IPS DF 4.7 (cell line): ENCODE measurements around the gene RAB24.
"Not testable (repeated sequence)": the region's sequence is repeated elsewhere in the genome, so short reads cannot be mapped to it uniquely, and the experiment has no call there.

Experiments
- DNase-seq: peaks from one replicate; pipeline ENCODE4 v3.0.0-alpha.2; 2013; ENCODE audit warnings: low spot score; ENCODE audit errors: extremely low read depth

RAB24 gene

DNA sequence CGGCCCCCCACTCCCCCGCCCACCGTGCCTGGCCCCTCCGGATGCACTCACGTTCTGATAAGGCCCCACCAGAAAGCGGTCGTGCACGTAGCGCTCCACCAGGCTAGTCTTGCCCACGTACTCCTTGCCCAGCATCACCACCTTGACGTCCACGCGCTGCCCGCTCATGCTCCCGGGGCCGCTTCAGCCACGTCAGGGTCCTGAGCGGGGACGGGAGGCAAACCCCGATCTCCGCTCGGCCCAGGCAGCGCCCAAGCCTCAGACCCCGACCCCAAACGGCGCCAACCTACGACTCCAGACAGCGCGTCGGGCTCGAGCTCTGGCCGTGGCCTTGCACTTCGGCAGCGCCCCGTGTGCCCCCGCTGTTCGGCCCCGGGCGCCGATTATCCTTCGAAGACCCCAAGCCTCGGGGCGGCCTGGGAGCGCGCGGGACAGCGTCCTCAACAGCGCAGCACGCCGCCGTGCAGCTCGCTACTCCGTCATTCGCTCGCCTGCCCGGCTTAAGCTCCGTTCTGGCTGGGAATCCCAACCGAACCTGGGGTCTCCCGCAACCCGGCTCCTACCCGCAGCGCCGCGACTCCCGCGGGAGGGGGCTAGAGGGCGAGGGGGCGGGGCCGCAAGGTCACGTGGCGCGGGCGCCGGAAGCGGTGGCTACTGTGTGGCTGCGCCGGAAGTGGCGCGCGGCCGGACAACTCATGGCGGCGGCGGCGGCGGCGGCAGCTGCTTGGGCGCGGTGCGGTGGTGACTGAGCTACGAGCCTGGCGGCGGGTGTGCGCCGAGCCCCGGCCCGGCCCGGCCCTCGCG lies at the start of gene RAB24, which contains the start of gene PRELID1:
Gene RAB24, minus strand, starts transcription at position 599 of the 804 bp plus-strand sequence. Its CDS starts 431 bp downstream, at position 168.
Gene PRELID1, plus strand, starts transcription at position 679 of the 804 bp plus-strand sequence. CDS start 187 bp downstream, outside the sequence.
- DNase-seq: no peak

DNA sequence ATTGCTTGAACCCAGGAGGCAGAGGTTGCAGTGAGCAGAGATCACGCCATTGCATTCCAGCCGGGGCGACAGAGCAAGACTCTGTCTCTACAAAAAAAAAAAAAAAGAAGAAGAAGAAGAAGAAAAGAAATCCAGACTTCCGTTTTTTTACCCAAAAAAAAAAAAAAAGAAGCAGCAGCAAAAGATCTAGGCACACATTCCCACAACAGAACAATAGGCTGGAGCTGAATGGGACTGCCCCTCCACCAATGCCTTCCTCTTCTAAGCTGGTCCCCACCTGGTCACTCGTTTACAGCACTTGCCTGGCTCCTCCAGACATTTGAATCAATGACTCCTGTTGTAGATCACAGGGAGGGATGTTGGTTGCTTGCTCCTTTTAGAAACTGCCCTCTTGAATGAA lies 49.6 kb upstream of the RAB24 start:
- DNase-seq: no peak

GRCh38 chr5:177351392-177352329 lies 48.1 kb upstream of the RAB24 start, which contains the start of gene LMAN2:
LMAN2 (minus strand) TSS chr5:177351668; CDS start chr5:177351647, 21 bp downstream.
- DNase-seq: peak; percentile 76

DNA sequence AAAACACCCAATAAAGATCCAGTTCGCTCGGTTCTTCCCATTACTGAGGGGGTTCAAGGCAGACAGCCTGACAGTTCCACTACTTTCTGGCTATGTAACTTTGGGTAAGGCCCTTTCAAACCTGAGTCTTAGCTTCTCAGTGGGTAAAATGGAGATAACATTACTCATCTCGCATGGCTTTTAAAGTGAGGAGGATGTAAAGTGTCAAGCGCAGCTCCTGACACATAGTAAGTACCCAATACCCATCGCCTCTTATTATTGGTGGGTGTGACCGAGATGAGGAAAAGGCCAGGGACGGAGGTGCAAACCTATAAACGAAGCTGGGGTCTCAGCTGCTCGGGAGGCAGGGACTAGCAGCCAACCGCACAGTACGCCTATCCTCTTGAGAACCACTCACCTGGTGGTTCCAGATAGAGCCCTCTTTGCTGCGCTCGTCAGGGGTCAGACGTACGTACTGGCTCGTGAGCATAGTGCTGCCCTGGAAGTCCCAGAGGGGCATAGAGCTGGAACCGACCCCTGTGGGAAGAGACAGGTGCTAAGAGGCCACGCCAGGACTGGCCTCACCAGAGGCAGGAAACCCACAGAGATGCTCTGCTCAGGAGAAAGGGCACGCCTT lies 47.4 kb upstream of the RAB24 start:
- no peak for DNase-seq

GRCh38 chr5:177349762-177350161 lies 46.2 kb upstream of the RAB24 start:
- DNase-seq: no peak

- no peak for DNase-seq
Observed at GRCh38 chr5:177349362-177349647, 45.8 kb upstream of the RAB24 start.

DNA sequence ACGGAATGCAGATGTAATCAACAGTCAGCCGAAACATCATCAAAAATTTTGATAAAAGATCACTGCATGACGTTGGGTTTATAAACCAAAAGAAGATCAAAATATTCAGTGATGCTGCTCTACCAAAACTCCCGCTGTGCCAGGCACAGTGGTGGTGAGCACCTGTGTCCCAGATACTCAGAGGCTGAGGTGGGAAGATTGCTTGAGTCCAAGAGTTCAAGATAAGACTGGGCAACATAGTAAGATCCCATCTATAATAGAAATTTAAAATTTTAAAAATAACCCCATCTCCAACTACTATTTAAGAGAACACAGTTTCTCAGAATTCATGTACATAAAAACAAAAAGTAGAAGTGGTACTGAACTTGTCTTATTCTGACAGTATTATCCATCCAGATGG lies 44.2 kb upstream of the RAB24 start:
- no peak for DNase-seq

GRCh38 chr5:177346820-177347219 lies 43.3 kb upstream of the RAB24 start:
- no peak for DNase-seq

GRCh38 chr5:177344891-177345290 lies 41.4 kb upstream of the RAB24 start:
- no peak for DNase-seq

GRCh38 chr5:177343777-177344176 lies 40.3 kb upstream of the RAB24 start:
- no peak for DNase-seq

- DNase-seq: not testable (repeated sequence)
Observed at GRCh38 chr5:177343000-177343399, 39.5 kb upstream of the RAB24 start.

DNA sequence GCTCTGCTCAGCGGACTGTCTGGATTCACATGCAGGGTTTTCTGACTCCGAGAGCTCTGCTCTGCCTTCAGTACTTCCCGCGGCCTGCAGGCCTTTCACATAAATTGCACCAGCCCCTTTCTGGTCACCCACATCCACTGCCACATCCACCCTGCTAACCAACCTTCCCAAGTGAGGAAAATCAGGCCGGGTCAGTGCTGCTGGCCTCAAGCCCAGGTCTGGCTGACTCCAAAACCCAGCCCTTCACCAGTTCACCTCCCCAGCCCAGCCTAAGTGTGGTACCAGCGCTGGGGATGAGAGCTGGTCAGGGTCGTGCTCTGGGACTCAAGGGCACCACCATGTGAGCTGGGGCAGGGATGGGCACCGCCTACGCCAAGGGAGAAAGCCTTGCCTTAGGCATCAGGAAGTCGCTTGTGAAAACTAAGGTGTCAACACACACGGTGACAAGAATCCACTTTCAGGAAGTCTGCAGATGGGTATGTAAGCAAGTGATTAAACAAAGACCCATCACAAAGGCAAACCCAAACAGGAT lies 35.7 kb upstream of the RAB24 start:
- DNase-seq: no peak

DNA sequence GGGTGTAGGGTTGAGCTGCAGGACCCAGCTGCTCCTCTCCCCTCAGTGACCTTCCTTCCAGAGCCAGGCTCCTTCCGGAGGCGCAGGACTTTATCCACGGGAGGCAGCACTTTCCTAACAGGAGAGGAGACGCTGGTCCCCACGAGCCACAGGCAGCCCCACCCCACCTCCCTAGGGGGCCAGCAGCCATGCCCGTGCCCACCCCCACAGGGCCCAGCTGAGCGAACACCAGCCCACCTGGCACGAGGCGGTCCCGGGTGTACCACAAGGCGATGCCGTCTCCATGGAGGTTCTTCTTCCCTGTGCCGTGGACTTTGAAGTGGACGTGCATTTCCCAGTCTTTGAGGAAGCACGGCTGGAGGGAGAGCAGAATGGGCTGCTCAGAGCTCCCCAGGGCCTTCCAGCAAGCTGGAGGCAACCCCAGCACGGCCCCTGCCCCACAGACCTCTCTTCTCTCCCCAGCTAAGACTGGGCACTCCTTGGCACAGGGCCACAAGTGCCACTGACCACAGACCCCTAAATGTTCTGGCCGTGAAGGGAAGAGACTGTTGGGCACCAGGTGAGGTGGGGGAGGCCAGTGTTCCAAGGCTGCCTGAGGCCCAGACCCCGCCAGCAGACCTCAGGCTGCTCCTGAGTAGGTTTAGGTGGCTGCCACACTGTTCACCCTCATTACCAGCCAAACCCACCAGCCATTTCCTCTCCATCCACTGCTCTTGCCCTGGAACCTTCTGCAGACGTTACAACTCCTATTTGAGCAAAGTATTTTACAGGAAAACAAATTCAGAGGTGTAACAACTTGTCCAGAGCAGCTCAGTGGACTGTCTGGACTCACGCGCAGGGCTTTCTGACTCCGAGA lies 35.0 kb upstream of the RAB24 start:
- no peak for DNase-seq

GRCh38 chr5:177336603-177337494 lies 33.3 kb upstream of the RAB24 start:
- no peak for DNase-seq

DNA sequence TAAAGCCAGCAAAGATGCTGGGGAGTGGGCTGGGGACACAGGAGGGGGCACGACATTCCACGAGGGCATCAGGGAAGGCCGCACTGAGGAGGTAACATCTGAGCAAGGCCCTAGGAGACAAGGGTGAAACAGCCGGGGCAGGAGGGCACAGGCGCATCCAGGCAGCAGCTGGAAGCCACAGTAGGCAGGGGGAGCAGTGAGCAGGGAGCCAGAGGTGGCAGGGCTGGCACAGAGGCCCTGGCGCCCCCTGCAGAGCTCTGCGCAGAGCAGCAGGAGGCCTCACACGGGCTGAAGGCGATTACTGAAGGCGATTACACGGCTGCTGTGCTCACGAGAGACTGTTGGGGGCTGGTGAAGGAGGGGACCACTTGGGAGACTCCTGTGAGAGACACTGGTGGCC lies 32.6 kb upstream of the RAB24 start:
- DNase-seq: no peak

- no peak for DNase-seq
Observed at GRCh38 chr5:177335701-177336065, 32.2 kb upstream of the RAB24 start.

DNA sequence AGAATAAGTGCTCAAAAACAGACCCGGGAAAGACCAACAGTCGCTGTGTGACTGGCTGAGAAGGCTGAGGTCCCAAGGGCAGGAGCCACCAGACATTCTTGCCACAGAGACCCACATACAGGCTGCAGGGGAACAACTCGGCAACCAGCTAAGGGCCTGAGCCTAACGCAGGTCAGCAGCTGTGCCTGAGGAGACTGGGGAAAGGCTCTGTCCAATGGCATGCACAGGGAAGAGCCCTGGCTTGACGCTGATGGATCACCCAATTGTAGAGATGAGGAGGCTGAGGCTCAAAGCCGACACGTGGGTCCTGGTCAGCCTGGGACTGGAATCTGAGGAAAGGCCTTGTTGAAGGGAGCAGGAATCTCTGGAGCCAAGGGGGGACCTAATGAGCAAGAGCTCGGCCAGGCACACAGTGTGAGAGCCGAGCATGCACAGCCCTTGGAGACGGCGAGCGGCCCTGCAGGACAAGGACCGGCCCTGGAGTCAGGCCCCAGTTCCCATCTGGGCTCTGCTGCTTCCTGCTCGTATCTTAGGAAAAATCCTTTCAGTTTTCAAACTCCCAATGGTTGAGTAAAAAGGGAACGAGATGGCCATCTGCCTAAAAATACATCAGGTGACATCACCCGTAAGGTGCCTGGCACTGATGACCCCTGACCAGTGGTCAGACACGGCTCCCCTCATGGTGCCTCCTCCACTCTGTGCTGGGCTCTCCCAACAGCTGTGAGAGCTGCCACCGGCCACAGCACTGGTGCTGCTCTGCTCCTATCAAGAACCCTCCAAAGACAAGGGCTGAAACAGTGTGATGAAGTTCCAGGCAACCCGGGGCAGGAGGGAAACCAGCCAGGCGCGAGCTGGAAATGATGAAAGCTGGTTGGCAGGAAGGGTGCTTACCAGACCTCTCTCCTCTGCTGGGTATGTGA lies 31.5 kb upstream of the RAB24 start:
- no peak for DNase-seq

DNA sequence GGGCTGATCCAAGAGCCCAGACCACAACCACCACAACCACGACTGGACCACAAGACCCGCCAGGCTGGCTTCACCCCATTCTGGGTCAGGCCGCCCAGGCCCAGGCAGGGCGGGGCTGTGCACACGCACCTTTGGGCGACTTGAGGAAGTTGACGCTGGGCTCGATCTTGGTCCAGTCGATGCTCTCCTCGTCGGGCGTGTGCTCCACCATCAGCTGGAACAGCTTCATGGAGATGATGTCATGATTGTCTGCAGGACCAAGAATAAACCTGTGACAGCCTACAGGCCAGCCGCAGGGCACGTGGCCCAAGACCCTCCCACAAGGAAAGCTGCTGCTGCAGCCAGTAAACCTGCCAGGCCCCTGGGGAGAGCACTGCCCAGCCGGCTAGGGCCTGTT lies 30.6 kb upstream of the RAB24 start:
- no peak for DNase-seq
